ENCODE data around the gene USP32.
"Not testable (repeated sequence)": the region's sequence is repeated elsewhere in the genome, so short reads cannot be mapped to it uniquely, and the experiment has no call there.

The USP32 gene

GRCh38 chr17:60392042-60392844 lies at the start of gene USP32:
Gene USP32, minus strand, starts transcription at chr17:60392133. Its CDS starts 194 bp downstream, at chr17:60391939.
- ChIA-PET POLR2A (interaction anchor here (0.8 kb wide), 1 partner anchor 208 kb away, joined by 7 read pairs; the partner anchor contains the start of gene PPM1D), CTCF (interaction anchor here (0.6 to 1.7 kb wide), 3 partner anchors 11 to 41 kb away, joined by 3 to 5 read pairs (median 3); no protein-coding TSS in a partner anchor)
- no peak for TF ChIP-seq CTCF (IDR thresholded peaks at IDR 0.05; ENCODE audit: control extremely low read depth, extremely low read depth, low read depth, missing control alignments)
- DNase-seq (ENCODE audit: extremely low spot score) = peak; percentile 95

GRCh38 chr17:60439501-60439900 lies 47.6 kb upstream of the USP32 start:
- CTCF ChIA-PET = interaction anchor here (1.5 kb wide), 1 partner anchor 297 kb away, joined by 5 read pairs; no protein-coding TSS in a partner anchor
- DNase-seq (ENCODE audit: extremely low spot score) = peak; percentile 38
- POLR2A ChIA-PET = no interaction called here
- TF ChIP-seq CTCF (IDR thresholded peaks at IDR 0.05; ENCODE audit: control extremely low read depth, extremely low read depth, low read depth, missing control alignments) = no peak

- CTCF ChIA-PET = no interaction called here
These were observed 44.7 kb upstream of the USP32 start for GRCh38 chr17:60436676-60437075.

GRCh38 chr17:60435244-60436167 lies 43.6 kb upstream of the USP32 start:
- ChIA-PET CTCF (no interaction called here), POLR2A (no interaction called here)
- peak; percentile 84 for TF ChIP-seq CTCF (IDR thresholded peaks at IDR 0.05; ENCODE audit: control extremely low read depth, extremely low read depth, low read depth, missing control alignments)
- peak; percentile 79 for DNase-seq (ENCODE audit: extremely low spot score)

More at GRCh38 chr17:60436676-60437075, 44.7 kb upstream of the USP32 start:
- no peak for TF ChIP-seq CTCF (IDR thresholded peaks at IDR 0.05; ENCODE audit: control extremely low read depth, extremely low read depth, low read depth, missing control alignments)
- POLR2A ChIA-PET = no interaction called here
- peak; percentile 27 for DNase-seq (ENCODE audit: extremely low spot score)

GRCh38 chr17:60433021-60433997 lies 41.4 kb upstream of the USP32 start:
- DNase-seq (ENCODE audit: extremely low spot score); POLR2A ChIA-PET: not testable (repeated sequence)
- CTCF ChIA-PET = interaction anchor here (1.1 to 1.3 kb wide), 3 partner anchors 12 to 263 kb away, joined by 3 to 5 read pairs (median 3); partner anchors contain the start of gene USP32

- DNase-seq (ENCODE audit: extremely low spot score); POLR2A ChIA-PET: not testable (repeated sequence)
- CTCF ChIA-PET = interaction anchor here (1.3 kb wide), 1 partner anchor 11 kb away, joined by 3 read pairs; no protein-coding TSS in a partner anchor
These were observed 38.6 kb upstream of the USP32 start for GRCh38 chr17:60430561-60430960.

- DNase-seq (ENCODE audit: extremely low spot score); POLR2A ChIA-PET: not testable (repeated sequence)
- CTCF ChIA-PET = interaction anchor here (1.0 kb wide), 1 partner anchor 141 kb away, joined by 3 read pairs; no protein-coding TSS in a partner anchor
These were observed 36.6 kb upstream of the USP32 start for GRCh38 chr17:60428491-60428890.
